ENCODE data around the gene SLC1A7. TPM values are rescaled to one million over a fixed set of nuclear protein-coding genes. Genes with fewer than 3 reads are reported as not detected.

The SLC1A7 gene
- total RNA-seq, 1 experiment from 2014 or later: not detected

- H3K27me3 ChIP-seq (ENCODE audit: insufficient read depth, low read length): no peaks in the 10 kb centered on the region
Measured at GRCh38 chr1:53116307-53116810, 26.1 kb downstream of the SLC1A7 start.

GRCh38 chr1:53115403-53116306, 26.8 kb downstream of the SLC1A7 start:
- Histone ChIP-seq H3K4me1 (ENCODE audit: control insufficient read depth in 1 of 2, insufficient read depth in 2 of 2, low read length in 2 of 2) (peaks cover 0 to 14% of the 10 kb centered on the region in 2 experiments; a peak in 2 of 4 replicates), H3K9me2 (ENCODE audit: insufficient read depth) (no peaks in the 10 kb centered on the region), H4K20me1 (ENCODE audit: insufficient read depth) (no peaks in the 10 kb centered on the region), H3K79me2 (ENCODE audit: insufficient read depth, low read length) (no peaks in the 10 kb centered on the region), H3K27ac (ENCODE audit: low read depth, low read length) (no peak overlapping the region), H3K4me2 (ENCODE audit: low read length) (no peak overlapping the region), H3K9me3 (ENCODE audit: control insufficient read depth in 1 of 2, insufficient read depth in 1 of 2, low read depth in 1 of 2, low read length in 2 of 2) (peaks cover 0 to 7% of the 10 kb centered on the region in 2 experiments; a peak in 1 of 4 replicates), H3K27me3 (ENCODE audit: insufficient read depth, low read length) (no peaks in the 10 kb centered on the region), H2AFZ (ENCODE audit: low read depth, low read length, poor library complexity, severe bottlenecking) (no peak overlapping the region), H3K9ac (ENCODE audit: low read length) (no peak overlapping the region), H3K36me3 (ENCODE audit: control insufficient read depth in 1 of 2, insufficient read depth in 2 of 2, low read length in 2 of 2) (no peaks in the 10 kb centered on the region), H3K4me3 (replicated peaks in 1 of 2; ENCODE audit: low read depth in 1 of 2, low read length in 2 of 2) (no peak overlapping the region)
- TF ChIP-seq SP1 (IDR thresholded peaks at IDR 0.05; ENCODE audit: low read depth): no peak
- no peak for TF ChIP-seq EZH2 (IDR thresholded peaks at IDR 0.05)
- no peak for ATAC-seq
- ChIA-PET CTCF (no interaction called here), POLR2A (no interaction called here), RAD21 (ENCODE audit: low non-redundant PET in 1 of 2, low total read pairs in 2 of 2, uncharacterized antibody in 2 of 2, unreplicated experiment in 2 of 2) (interaction anchor here in 1 of 2 experiments (0.6 kb wide), 1 partner anchor 245 kb away, joined by 4 read pairs; no protein-coding TSS in a partner anchor)
- intact Hi-C loops (cut with micrococcal nuclease): no loop called here
- no TSS peak for BruUV-seq (replicated peaks)
- DNase-seq (ENCODE audit: low read depth, low spot score): no peak

More at GRCh38 chr1:53116307-53116810, 26.1 kb downstream of the SLC1A7 start:
- no peak for TF ChIP-seq SIN3A (IDR thresholded peaks at IDR 0.05; ENCODE audit: low read depth)
- TF ChIP-seq JUND (IDR thresholded peaks at IDR 0.05): no peak
- TF ChIP-seq POLR2A (IDR thresholded peaks at IDR 0.05; ENCODE audit: borderline replicate concordance, extremely low read depth, insufficient read depth, insufficient read length): no peak
- no peak for TF ChIP-seq YY1 (IDR thresholded peaks at IDR 0.05; ENCODE audit: extremely low read depth, insufficient replicate concordance, low read depth, low read length)
- TF ChIP-seq RAD21 (IDR thresholded peaks at IDR 0.05; ENCODE audit: low read depth): no peak
- no peak for TF ChIP-seq SRF (IDR thresholded peaks at IDR 0.05; ENCODE audit: low read depth)
- H3K4me3 ChIP-seq (replicated peaks in 1 of 2; ENCODE audit: low read depth in 1 of 2, low read length in 2 of 2): no peak overlapping the region
- no peak overlapping the region for H3K9ac ChIP-seq (ENCODE audit: low read length)
- H3K27ac ChIP-seq (ENCODE audit: low read depth, low read length): no peak overlapping the region
- no peak overlapping the region for H3K4me2 ChIP-seq (ENCODE audit: low read length)
- no TSS peak for BruUV-seq (replicated peaks)
- H4K20me1 ChIP-seq (ENCODE audit: insufficient read depth): no peaks in the 10 kb centered on the region
- CTCF ChIA-PET: no interaction called here
- POLR2A ChIA-PET: no interaction called here
- intact Hi-C loops (cut with micrococcal nuclease): no loop called here
- H3K9me2 ChIP-seq (ENCODE audit: insufficient read depth): no peaks in the 10 kb centered on the region
- RAD21 ChIA-PET (ENCODE audit: low non-redundant PET in 1 of 2, low total read pairs in 2 of 2, uncharacterized antibody in 2 of 2, unreplicated experiment in 2 of 2): no interaction called here
- DNase-seq (ENCODE audit: low read depth, low spot score): no peak
- H3K4me1 ChIP-seq (ENCODE audit: control insufficient read depth in 1 of 2, insufficient read depth in 2 of 2, low read length in 2 of 2): peaks cover 0 to 7% of the 10 kb centered on the region in 2 experiments; a peak in 1 of 4 replicates
- H3K79me2 ChIP-seq (ENCODE audit: insufficient read depth, low read length): no peaks in the 10 kb centered on the region
- peaks cover 0 to 7% of the 10 kb centered on the region in 2 experiments; a peak in 1 of 4 replicates for H3K9me3 ChIP-seq (ENCODE audit: control insufficient read depth in 1 of 2, insufficient read depth in 1 of 2, low read depth in 1 of 2, low read length in 2 of 2)
- H3K36me3 ChIP-seq (ENCODE audit: control insufficient read depth in 1 of 2, insufficient read depth in 2 of 2, low read length in 2 of 2): no peaks in the 10 kb centered on the region
- no peak for ATAC-seq
- no peak overlapping the region for H2AFZ ChIP-seq (ENCODE audit: low read depth, low read length, poor library complexity, severe bottlenecking)

All from HCT116 (cell line).